Measurements from ENCODE around the gene GP5. TPM values are rescaled to one million over a fixed set of nuclear protein-coding genes. Genes with fewer than 3 reads are reported as not detected.

GP5 gene
- total RNA-seq, 1 donor from 2014 or later: not detected

GRCh38 chr3:194369522-194370279 lies 29.4 kb downstream of the GP5 start, which contains the start of gene LRRC15:
LRRC15 (minus strand) TSS chr3:194369743; CDS start chr3:194361043, 8,700 bp downstream.
- peak; percentile 93 for DNase-seq (ENCODE audit: low spot score)
- no peak within 1 kb of the TSS for H3K4me3 Mint-ChIP-seq (ENCODE audit: unreplicated experiment)
- H3K36me3 Mint-ChIP-seq (ENCODE audit: low read depth): no peaks in the 10 kb centered on the region
- TF ChIP-seq CTCF (IDR thresholded peaks at IDR 0.05): peak; percentile 48
- peaks cover 29% of the 10 kb centered on the region for H3K4me1 Mint-ChIP-seq (ENCODE audit: low read depth)
- H3K9me3 Mint-ChIP-seq (ENCODE audit: low read depth): no peaks in the 10 kb centered on the region
- H3K27me3 Mint-ChIP-seq (ENCODE audit: low read depth): peaks cover 25% of the 10 kb centered on the region
- no peak within 1 kb of the TSS for H3K27ac Mint-ChIP-seq (ENCODE audit: unreplicated experiment)

- no peak for TF ChIP-seq CTCF (IDR thresholded peaks at IDR 0.05)
- H3K4me1 Mint-ChIP-seq (ENCODE audit: low read depth): peaks cover 37% of the 10 kb centered on the region
- peak; percentile 38 for DNase-seq (ENCODE audit: low spot score)
- no peak overlapping the region for H3K27ac Mint-ChIP-seq (ENCODE audit: unreplicated experiment)
- no peaks in the 10 kb centered on the region for H3K36me3 Mint-ChIP-seq (ENCODE audit: low read depth)
- H3K4me3 Mint-ChIP-seq (ENCODE audit: unreplicated experiment): no peak overlapping the region
- peaks cover 21% of the 10 kb centered on the region for H3K27me3 Mint-ChIP-seq (ENCODE audit: low read depth)
- no peaks in the 10 kb centered on the region for H3K9me3 Mint-ChIP-seq (ENCODE audit: low read depth)
Observed at GRCh38 chr3:194368918-194369317, 30.1 kb downstream of the GP5 start.

- H3K9me3 Mint-ChIP-seq (ENCODE audit: low read depth): no peaks in the 10 kb centered on the region
- peaks cover 21% of the 10 kb centered on the region for H3K27me3 Mint-ChIP-seq (ENCODE audit: low read depth)
- DNase-seq (ENCODE audit: low spot score): peak; percentile 80
- no peak overlapping the region for H3K27ac Mint-ChIP-seq (ENCODE audit: unreplicated experiment)
- no peak for TF ChIP-seq CTCF (IDR thresholded peaks at IDR 0.05)
- H3K36me3 Mint-ChIP-seq (ENCODE audit: low read depth): no peaks in the 10 kb centered on the region
- H3K4me3 Mint-ChIP-seq (ENCODE audit: unreplicated experiment): no peak overlapping the region
- H3K4me1 Mint-ChIP-seq (ENCODE audit: low read depth): peaks cover 37% of the 10 kb centered on the region
Observed at GRCh38 chr3:194367992-194368841, 30.8 kb downstream of the GP5 start.

- no peak for DNase-seq (ENCODE audit: low spot score)
- Mint-ChIP-seq H3K27me3 (ENCODE audit: low read depth) (peaks cover 24% of the 10 kb centered on the region), H3K36me3 (ENCODE audit: low read depth) (no peaks in the 10 kb centered on the region), H3K4me3 (ENCODE audit: unreplicated experiment) (no peak overlapping the region), H3K9me3 (ENCODE audit: low read depth) (no peaks in the 10 kb centered on the region), H3K27ac (ENCODE audit: unreplicated experiment) (no peak overlapping the region), H3K4me1 (ENCODE audit: low read depth) (peaks cover 37% of the 10 kb centered on the region)
- TF ChIP-seq CTCF (IDR thresholded peaks at IDR 0.05): no peak
Observed at GRCh38 chr3:194365978-194366490, 33.0 kb downstream of the GP5 start.

GRCh38 chr3:194365526-194365925 lies 33.5 kb downstream of the GP5 start:
- Mint-ChIP-seq H3K27me3 (ENCODE audit: low read depth) (peaks cover 21% of the 10 kb centered on the region), H3K9me3 (ENCODE audit: low read depth) (no peaks in the 10 kb centered on the region), H3K4me3 (ENCODE audit: unreplicated experiment) (no peak overlapping the region), H3K36me3 (ENCODE audit: low read depth) (no peaks in the 10 kb centered on the region), H3K27ac (ENCODE audit: unreplicated experiment) (no peak overlapping the region), H3K4me1 (ENCODE audit: low read depth) (peaks cover 37% of the 10 kb centered on the region)
- no peak for DNase-seq (ENCODE audit: low spot score)
- no peak for TF ChIP-seq CTCF (IDR thresholded peaks at IDR 0.05)
